ENCODE measurements around the gene TNFSF12.

Gene TNFSF12

GRCh38 chr17:7555320-7555948 lies 6.6 kb downstream of the TNFSF12 start:
- no peak for TF ChIP-seq GATA2 (IDR thresholded peaks at IDR 0.05; ENCODE audit: low read depth, low read length)
- TF ChIP-seq GATA3 (IDR thresholded peaks at IDR 0.05; ENCODE audit: low read depth, low read length), result no peak

DNA sequence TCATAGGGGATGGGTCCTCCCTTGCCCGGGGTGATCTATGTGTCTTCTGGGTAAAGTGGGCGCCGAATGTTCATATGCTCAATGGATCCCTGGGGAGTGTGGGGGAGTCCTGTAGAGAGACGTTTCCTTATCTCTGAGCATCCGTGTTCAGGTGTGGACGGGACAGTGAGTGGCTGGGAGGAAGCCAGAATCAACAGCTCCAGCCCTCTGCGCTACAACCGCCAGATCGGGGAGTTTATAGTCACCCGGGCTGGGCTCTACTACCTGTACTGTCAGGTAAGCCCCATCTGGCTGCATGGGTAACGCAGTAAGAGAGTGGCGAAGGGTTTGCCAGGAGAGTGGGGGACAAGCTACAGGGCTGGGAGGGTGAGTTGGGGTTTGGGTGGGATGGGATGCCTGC lies 7.8 kb downstream of the TNFSF12 start:
- TF ChIP-seq GATA3 (IDR thresholded peaks at IDR 0.05; ENCODE audit: low read depth, low read length) (no peak), GATA2 (IDR thresholded peaks at IDR 0.05; ENCODE audit: low read depth, low read length) (no peak)

GRCh38 chr17:7557147-7557764 lies 8.4 kb downstream of the TNFSF12 start:
- TF ChIP-seq GATA3 (IDR thresholded peaks at IDR 0.05; ENCODE audit: low read depth, low read length), result no peak
- no peak for TF ChIP-seq GATA2 (IDR thresholded peaks at IDR 0.05; ENCODE audit: low read depth, low read length)

DNA sequence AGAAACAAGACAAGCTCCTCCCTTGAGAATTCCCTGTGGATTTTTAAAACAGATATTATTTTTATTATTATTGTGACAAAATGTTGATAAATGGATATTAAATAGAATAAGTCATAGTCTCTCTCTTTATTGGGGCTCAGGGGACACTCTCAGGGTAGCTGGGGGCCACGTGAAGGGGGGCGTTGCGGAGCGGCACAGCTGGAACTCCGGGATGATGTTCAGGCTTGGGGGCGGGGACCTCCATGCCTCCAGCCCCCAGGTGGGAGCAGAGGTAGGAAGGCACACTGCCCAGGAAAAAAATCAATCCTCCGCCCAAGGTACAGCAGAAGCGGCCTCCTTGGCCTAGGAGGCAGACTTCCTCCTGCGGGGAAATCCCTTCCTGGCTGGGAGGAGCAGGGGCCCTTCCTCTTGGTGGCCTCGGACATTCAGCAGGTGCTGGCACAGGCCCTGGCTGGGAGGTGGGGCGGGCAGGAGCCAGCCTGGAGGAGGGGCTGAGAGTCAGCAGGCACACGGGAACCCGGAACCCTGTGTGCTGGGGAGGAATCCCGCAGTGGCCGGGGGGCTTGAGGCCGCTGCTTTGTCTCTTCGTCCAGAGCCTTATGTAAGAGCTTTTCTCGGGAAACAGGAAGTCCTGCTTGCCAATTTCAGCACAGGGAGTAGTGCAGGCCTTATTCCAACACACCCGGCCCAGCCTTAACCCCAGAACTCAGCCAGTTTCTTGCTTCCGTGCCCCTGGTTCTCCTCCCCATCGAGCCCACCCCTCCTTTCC lies 9.1 kb downstream of the TNFSF12 start:
- TF ChIP-seq GATA3 (IDR thresholded peaks at IDR 0.05; ENCODE audit: low read depth, low read length), result no peak
- TF ChIP-seq GATA2 (IDR thresholded peaks at IDR 0.05; ENCODE audit: low read depth, low read length), result no peak

DNA sequence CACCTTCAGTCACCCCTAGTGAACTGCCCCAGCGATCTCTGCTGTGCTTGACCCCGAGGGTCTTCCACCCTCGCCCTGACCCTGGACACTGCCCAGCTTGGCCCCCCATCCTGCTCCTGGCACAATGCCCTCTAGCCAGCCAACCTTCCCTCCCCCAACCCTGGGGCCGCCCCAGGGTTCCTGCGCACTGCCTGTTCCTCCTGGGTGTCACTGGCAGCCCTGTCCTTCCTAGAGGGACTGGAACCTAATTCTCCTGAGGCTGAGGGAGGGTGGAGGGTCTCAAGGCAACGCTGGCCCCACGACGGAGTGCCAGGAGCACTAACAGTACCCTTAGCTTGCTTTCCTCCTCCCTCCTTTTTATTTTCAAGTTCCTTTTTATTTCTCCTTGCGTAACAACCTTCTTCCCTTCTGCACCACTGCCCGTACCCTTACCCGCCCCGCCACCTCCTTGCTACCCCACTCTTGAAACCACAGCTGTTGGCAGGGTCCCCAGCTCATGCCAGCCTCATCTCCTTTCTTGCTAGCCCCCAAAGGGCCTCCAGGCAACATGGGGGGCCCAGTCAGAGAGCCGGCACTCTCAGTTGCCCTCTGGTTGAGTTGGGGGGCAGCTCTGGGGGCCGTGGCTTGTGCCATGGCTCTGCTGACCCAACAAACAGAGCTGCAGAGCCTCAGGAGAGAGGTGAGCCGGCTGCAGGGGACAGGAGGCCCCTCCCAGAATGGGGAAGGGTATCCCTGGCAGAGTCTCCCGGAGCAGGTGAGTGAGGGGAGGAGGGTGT lies 9.9 kb downstream of the TNFSF12 start, which contains the start of gene TNFSF13:
TSS of gene TNFSF13 (plus strand) at position 207 of the 776 bp plus-strand sequence. CDS start at position 497, 290 bp downstream.
- TF ChIP-seq GATA2 (IDR thresholded peaks at IDR 0.05; ENCODE audit: low read depth, low read length) (no peak), GATA3 (IDR thresholded peaks at IDR 0.05; ENCODE audit: low read depth, low read length) (no peak)

DNA sequence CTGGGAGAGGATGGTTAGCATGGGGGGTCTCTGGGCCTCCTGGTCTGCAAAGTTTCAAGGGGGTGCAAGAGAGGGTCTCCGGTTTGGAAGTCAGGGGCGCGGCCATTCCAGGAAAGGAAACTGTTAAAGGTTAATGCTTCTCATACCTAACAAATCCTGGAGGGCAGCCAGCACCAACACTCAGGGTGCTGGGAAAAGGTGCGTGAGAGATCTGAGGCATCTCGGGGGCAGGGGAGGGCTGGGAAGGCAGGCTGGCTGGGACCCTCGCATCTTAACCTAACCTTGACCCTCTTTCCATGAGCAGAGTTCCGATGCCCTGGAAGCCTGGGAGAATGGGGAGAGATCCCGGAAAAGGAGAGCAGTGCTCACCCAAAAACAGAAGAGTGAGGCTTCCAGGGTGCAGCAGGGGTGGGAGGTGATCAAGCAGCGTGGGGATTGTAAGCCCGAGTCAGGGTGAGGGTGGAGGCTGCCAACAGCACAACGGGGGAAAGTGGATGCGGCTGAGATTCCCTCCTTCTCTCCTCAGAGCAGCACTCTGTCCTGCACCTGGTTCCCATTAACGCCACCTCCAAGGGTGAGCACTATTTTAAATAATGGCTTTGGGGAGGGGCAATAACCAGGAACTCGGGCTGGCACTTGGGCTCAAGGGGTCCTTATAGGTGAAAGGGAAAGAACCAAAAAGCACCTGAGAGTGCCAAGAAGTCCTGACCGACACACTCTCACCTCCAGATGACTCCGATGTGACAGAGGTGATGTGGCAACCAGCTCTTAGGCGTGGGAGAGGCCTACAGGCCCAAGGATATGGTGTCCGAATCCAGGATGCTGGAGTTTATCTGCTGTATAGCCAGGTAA lies 10.7 kb downstream of the TNFSF12 start:
- TF ChIP-seq GATA3 (IDR thresholded peaks at IDR 0.05; ENCODE audit: low read depth, low read length) (no peak), GATA2 (IDR thresholded peaks at IDR 0.05; ENCODE audit: low read depth, low read length) (no peak)

DNA sequence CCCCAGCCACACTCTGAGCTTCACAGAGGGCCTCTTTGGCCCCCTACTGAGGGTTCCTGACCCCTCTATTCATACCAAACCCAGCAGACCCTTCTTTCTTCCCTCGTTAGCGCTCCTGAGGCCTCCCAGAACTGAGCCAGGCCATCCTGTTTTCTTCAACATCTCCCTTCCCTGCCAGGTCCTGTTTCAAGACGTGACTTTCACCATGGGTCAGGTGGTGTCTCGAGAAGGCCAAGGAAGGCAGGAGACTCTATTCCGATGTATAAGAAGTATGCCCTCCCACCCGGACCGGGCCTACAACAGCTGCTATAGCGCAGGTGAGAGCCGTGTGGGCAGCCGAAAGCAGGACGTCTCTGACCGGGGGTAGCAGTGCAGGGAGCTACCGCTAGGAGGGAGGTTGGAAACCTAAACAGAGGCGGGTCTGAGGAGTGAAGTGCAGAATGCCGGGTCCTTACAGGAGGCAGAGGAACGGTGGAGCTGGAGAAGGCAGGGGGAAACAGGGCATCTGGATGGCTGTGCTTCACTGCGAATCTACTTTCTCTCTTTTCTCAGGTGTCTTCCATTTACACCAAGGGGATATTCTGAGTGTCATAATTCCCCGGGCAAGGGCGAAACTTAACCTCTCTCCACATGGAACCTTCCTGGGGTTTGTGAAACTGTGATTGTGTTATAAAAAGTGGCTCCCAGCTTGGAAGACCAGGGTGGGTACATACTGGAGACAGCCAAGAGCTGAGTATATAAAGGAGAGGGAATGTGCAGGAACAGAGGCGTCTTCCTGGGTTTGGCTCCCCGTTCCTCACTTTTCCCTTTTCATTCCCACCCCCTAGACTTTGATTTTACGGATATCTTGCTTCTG lies 11.5 kb downstream of the TNFSF12 start:
- no peak for TF ChIP-seq GATA3 (IDR thresholded peaks at IDR 0.05; ENCODE audit: low read depth, low read length)
- TF ChIP-seq GATA2 (IDR thresholded peaks at IDR 0.05; ENCODE audit: low read depth, low read length), result no peak

GRCh38 chr17:7561028-7561575 lies 12.2 kb downstream of the TNFSF12 start:
- no peak for TF ChIP-seq GATA2 (IDR thresholded peaks at IDR 0.05; ENCODE audit: low read depth, low read length)
- TF ChIP-seq GATA3 (IDR thresholded peaks at IDR 0.05; ENCODE audit: low read depth, low read length), result no peak

GRCh38 chr17:7561589-7562207 lies 12.8 kb downstream of the TNFSF12 start, which contains the start of gene SENP3:
Gene SENP3 (plus strand): TSS chr17:7561919. CDS start chr17:7563077, 1,158 bp downstream.
- no peak for TF ChIP-seq GATA3 (IDR thresholded peaks at IDR 0.05; ENCODE audit: low read depth, low read length)
- TF ChIP-seq GATA2 (IDR thresholded peaks at IDR 0.05; ENCODE audit: low read depth, low read length), result no peak

- TF ChIP-seq GATA2 (IDR thresholded peaks at IDR 0.05; ENCODE audit: low read depth, low read length), result no peak
- no peak for TF ChIP-seq GATA3 (IDR thresholded peaks at IDR 0.05; ENCODE audit: low read depth, low read length)
Observed at GRCh38 chr17:7562208-7562605, 13.3 kb downstream of the TNFSF12 start.

GRCh38 chr17:7563115-7563869 lies 14.4 kb downstream of the TNFSF12 start:
- TF ChIP-seq GATA3 (IDR thresholded peaks at IDR 0.05; ENCODE audit: low read depth, low read length), result no peak
- TF ChIP-seq GATA2 (IDR thresholded peaks at IDR 0.05; ENCODE audit: low read depth, low read length), result no peak

Measured in SH-SY5Y (cell line).